Activated CD4-positive, CD25-positive, alpha-beta regulatory T cell treated with anti-CD3 and anti-CD28 coated beads, Interleukin-2, amount 50 U/mL, for 72 hours (primary cell): ENCODE measurements around the gene PPIH.
"Not testable (repeated sequence)": the region's sequence is repeated elsewhere in the genome, so short reads cannot be mapped to it uniquely, and the experiment has no call there.

ENCODE experiments used
- DNase-seq: peaks from one replicate; pipeline ENCODE4 v3.0.0; 2021

The PPIH gene

DNA sequence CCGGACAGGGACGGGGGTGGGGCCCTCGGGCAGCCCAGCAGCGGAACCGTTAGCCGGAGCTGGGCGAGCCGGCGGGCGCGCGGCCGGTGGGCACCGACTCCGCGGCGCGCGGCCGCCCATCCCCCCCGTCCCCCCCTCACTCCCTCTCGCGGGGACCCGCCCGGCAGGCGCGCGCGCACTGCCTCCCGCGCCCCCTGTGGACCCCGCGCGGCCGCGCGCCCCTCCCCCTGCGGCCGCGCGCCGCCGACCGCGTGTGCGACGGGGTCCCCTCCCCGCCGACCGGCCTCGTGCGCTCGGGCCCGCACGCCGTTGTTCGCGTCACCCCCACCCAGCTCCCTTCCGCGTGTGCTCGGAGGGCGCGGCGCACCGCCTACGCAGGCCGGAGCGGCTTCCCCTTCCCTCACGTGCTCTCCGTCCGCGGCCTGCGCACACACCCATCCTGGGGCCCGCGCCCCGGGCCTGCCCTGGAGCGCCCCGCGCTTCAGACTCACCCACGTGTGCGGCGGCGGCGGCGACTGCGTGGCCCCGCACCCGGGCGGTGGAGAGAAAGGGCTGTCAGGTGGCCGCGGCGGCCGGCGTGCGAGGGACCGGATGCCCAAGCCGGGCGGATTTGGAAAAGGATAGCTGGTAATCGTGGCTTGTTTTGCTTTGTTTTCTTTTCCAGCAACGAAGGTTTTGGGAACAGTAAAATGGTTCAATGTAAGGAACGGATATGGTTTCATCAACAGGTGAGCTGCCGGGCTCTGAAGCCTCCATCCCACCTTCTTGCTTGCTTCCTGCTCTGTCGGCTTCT lies 24.7 kb downstream of the PPIH start:
- peak; percentile 78 for DNase-seq

GRCh38 chr1:42684139-42684538 lies 25.9 kb downstream of the PPIH start:
- DNase-seq: no peak

GRCh38 chr1:42686418-42686817 lies 28.2 kb downstream of the PPIH start:
- DNase-seq: no peak

DNA sequence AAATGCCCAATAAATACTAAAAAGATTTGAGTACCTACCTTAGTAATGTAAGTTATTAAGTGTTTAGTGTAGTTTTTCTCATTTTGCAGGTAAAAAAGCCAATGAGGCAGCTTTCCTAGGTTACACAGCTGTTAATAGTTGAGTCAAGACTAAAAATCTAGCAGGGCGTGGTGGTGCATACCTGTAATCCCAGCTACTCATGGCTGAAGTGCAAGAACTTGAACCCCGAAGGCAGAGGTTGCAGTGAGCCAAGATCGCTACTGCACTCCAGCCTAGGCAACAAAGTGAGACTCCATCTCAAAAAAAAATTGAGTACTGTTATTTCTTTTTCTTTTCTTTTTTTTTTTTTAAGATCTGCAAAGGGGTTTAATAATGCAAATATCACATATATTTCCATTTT lies 31.7 kb downstream of the PPIH start:
- no peak for DNase-seq

DNA sequence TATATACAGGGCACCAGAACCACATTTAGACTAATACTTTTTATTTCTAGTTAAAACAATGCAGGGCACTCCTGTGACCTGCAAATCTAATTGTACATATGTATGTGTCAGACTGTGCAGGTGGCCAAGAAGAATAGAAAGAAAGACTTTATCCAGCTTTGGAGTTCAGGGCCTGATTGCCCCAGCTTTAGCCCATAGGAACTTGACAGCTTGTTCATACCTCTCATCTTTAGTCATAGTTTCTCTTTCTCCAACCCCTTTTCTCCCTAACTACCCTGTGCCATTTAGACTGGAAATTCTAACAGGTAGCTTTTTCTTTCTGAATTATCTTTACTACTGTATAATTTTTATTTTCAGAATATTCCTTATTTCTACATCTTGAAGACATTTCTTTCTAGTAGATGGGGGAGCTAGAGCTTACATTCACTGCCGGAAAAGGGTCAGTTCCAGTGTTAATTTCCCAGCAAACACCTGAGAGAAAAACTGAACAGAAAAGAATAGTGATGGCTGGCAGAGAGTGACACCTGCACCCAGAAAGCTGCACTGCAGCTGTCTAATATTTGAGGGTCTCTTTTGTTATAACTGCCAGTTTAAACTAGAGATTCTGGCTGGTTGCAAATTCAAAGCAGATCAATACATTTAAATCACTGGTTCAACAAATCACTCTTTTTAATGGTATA lies 32.4 kb downstream of the PPIH start:
- no peak for DNase-seq

DNA sequence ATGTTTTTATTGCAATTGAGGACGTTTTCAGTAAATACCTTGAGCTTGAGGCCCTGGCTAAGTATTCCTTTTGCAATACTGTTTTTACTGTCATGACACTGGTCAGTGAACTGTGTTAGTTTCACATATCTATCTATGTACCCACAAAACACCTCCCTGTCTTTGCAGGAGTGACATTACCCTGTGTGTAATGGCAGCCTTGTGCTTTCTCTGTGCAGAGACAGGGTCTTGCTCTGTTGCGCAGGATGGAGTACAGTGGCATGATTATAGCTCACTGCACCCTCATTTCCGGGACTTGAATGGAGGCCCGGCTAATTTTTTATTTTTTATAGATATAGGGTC lies 32.9 kb downstream of the PPIH start:
- DNase-seq: no peak

- DNase-seq: no peak
These were observed 34.2 kb downstream of the PPIH start for GRCh38 chr1:42692461-42692860.

DNA sequence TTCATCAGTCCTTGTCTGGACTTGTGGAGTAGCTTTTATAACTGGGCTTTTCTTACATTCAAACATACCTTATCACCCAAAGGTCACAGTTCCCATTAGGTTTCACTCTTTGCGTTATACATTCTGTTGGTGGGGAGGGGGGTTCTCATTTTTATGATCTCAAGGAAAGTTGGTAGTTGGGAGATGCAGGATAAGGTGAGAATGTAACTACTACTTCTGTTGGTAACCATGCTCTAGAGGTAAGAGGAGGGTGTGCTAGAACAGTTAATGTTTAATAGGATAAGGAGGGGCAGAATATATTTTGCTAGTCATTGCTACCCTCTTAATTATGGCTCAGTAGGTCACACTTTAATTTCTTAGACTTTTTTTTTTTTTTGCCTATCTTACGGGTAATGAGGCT lies 34.7 kb downstream of the PPIH start:
- no peak for DNase-seq

- no peak for DNase-seq
These were observed 40.0 kb downstream of the PPIH start for GRCh38 chr1:42698081-42698813.

DNA sequence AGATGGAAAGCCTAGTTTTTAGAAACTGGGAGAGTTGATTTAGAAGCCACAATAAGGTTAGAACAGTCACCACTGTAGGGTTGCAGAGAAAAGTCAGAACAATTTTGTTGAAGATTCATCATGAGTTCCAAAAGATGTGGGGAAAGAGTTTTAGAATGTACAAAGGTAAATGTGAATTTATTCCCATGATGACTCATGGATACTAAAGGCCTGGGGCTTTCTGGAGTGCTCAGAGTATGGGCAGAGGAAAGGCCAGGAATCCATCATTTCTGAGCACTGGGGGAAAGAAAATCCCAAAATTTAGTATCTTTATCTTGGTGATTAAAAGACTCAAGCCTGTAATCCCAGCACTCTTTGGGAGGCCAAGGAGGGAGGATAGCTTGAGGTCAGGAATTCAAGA lies 41.8 kb downstream of the PPIH start:
- DNase-seq: no peak

- DNase-seq: no peak
These were observed 45.8 kb downstream of the PPIH start for GRCh38 chr1:42703888-42704464.

DNA sequence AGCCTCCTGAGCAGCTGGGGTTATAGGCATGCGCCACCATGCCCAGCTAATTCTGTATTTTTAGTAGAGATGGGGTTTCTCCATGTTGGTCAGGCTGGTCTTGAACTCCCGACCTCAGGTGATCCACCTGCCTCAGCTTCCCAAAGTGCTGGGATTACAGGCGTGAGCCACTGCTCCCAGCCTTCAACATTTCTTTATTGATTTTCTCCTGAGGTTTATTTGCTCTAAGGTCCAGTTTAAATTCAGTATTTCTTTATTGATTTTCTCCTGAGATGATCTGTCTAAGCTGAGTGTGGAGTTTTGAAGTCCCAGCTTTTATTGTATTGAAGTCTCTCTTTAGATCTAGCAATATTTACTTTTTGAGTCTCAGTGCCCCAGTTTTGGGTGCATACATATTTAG lies 54.6 kb downstream of the PPIH start:
- DNase-seq: not testable (repeated sequence)

DNA sequence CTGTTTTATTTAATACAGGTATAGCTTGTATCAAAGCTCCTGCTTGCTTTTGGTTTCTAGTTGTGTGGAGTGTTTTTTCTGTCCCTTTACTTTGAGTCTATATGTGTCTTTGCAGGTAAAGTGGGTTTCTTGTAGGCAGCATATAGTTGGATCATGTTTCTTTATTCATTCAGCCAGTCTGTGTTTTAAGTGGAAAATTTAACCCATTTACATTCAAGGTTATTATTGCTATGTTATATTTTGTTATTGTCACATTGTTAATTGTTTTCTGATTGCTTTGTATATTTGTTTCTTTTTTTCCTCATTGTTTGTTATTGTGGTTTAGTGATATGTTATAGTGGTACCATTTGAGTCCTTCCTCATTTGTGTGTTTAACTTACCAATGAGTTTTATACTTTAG lies 55.1 kb downstream of the PPIH start:
- DNase-seq: no peak

DNA sequence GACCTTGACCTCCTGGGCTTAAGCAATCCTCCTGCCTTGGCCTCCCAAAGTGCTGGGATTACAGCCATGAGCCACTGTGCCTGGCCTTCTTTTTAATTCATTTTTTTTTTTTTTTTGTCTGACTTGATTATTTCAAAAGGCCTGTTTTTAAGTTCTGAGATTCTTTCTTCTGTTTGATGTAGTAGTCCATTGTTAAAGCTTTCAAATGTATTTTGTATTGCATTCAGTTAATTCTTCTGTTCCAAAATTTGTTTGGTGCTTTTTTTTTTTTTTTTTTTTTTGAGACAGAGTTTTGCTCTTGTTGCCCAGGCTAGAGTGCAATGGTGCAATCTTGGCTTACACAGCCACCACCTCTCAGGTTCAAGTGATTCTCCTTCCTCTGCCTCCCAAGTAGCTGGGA lies 56.2 kb downstream of the PPIH start:
- not testable (repeated sequence) for DNase-seq

DNA sequence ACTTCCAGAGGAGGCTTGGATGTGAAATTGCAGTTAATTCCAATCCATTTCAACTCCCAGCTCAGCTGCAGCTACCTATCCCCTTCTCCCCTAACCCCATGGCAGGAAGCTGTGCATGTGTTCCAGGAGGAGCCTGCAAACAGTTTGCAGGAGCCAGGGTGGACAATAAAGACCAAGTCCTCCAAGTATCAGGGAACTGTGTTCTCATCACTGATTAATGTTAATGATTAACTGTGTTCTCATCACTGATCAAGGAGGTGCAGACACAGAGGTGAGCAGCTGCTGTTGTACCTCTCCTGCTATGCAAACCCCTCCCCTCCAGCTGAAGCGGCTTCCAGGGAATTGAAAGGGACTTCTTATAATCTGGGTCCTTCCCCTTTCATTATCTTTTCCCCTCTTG lies 62.6 kb downstream of the PPIH start:
- DNase-seq: no peak

DNA sequence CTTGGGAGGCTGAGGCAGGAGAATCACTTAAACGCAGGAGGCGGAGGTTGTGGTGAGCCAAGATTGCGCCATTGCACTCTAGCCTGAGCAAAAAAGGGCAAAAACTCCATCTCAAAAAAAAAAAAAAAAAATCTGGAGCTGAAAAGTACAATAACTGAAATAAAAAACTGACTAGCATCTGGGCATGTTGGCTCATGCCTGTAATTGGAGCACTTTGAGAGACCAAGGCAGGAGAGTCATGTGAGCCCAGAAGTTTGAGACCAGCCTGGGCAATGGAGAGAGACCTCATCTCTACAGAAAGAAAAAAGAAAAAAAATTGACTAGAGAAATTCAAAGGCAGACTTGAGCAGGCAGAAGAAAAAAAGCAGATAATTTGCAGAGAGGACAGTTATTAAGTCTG lies 63.7 kb downstream of the PPIH start:
- DNase-seq: no peak

GRCh38 chr1:42722403-42722802 lies 64.2 kb downstream of the PPIH start:
- not testable (repeated sequence) for DNase-seq

DNA sequence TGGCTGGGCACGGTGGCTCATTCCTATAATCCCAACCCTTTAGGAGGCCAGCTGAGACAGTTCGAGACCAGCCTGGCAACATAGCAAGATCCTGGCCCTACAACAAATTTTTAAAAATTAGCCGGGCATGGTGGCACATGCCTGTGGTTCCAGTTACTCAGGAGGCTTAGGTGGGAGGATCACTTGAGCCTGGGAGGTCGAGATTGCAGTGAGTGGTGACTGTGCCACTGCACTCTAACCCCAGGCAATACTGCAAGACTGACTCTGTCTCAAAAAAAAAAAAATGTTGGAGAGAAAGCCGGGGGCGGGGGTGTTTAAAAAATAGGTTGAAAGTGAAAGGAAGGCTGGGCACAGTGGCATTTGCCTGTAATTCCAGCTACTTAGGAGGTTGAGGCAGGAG lies 65.3 kb downstream of the PPIH start:
- DNase-seq: no peak

DNA sequence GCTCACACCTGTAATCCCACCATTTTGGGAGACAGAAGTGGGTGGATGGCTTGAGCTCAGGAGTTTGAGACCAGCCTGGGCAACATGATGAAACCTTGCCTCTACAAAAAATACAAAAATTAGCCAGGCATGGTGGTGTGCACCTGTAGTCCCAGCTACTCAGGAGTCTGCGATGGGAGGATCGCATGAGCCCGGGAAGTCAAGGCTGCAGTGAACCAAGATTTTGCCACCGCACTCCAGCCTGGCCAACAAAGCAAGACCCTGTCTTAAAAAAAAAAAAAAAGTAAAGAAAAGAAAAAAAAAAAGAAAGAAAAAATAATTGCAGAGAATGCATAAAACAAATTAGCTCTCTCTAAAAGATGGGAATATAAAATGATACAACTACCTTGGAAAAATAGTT lies 67.6 kb downstream of the PPIH start:
- DNase-seq: not testable (repeated sequence)
